HFF-Myc (cell line): Measurements from ENCODE around the gene PHKB.

Source experiments
- DNase-seq: peaks from one replicate; pipeline ENCODE4 v3.0.0-alpha.2; 2011; ENCODE audit warnings: low read depth; ENCODE audit errors: extremely low read depth
- H3K4me3 ChIP-seq: replicated peaks from 2 replicates; pipeline ENCODE4 v1.5.1; 2011; ENCODE audit warnings: low read depth, mild to moderate bottlenecking, control low read depth, low read length
- TF ChIP-seq, protein P1 (sequence below): IDR thresholded peaks from 2 replicates; pipeline ENCODE4 v1.5.1; 2012; ENCODE audit warnings: mild to moderate bottlenecking, low read depth, low read length, control low read depth; ENCODE audit errors: missing control alignments

The PHKB gene

GRCh38 chr16:47483616-47484015 lies 22.5 kb downstream of the PHKB start:
- no peak overlapping the region for H3K4me3 ChIP-seq
- TF ChIP-seq, protein P1, sequence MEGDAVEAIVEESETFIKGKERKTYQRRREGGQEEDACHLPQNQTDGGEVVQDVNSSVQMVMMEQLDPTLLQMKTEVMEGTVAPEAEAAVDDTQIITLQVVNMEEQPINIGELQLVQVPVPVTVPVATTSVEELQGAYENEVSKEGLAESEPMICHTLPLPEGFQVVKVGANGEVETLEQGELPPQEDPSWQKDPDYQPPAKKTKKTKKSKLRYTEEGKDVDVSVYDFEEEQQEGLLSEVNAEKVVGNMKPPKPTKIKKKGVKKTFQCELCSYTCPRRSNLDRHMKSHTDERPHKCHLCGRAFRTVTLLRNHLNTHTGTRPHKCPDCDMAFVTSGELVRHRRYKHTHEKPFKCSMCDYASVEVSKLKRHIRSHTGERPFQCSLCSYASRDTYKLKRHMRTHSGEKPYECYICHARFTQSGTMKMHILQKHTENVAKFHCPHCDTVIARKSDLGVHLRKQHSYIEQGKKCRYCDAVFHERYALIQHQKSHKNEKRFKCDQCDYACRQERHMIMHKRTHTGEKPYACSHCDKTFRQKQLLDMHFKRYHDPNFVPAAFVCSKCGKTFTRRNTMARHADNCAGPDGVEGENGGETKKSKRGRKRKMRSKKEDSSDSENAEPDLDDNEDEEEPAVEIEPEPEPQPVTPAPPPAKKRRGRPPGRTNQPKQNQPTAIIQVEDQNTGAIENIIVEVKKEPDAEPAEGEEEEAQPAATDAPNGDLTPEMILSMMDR = no peak

DNA sequence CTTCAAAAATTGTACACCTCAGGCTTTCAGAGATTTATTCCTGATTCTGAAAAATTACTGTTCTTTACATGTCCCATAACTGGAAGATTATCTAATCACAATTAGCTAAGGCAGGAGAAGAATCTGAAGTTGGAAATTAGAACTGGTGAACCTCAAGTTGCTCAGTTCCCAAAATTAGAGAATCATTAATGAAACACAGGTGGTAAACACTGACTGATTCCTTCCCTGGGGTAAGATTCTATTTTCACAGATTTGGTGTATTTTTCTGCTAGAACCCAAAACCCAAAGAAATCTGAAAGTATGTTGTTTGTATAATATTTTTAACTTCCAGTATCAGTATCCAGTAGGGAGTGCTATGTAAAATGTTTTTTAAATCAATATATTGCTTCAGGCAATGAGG lies 25.7 kb downstream of the PHKB start:
- H3K4me3 ChIP-seq = no peak overlapping the region
- no peak for DNase-seq
- TF ChIP-seq, protein P1 = no peak

More at GRCh38 chr16:47483616-47484015, 22.5 kb downstream of the PHKB start:
- DNase-seq = no peak

DNA sequence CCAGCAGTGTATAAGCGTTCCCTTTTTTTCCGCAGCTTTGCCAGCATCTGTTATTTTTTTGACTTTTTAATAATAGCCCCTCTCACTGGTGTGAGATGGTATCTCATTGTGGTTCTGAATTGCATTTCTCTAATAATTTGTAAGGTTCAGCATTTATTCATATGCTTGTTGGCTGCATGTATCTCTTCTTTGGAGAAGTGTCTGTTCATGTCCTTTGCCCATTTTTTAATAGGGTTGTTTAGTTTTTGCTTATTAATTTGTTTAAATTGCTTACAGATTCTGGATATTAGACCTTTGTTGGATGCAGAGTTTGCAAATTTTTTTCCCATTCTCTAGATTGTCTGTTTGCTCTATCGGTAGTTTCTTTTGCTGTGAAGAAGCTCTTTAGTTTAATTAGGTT lies 26.9 kb downstream of the PHKB start:
- no peak overlapping the region for H3K4me3 ChIP-seq
- DNase-seq = no peak
- TF ChIP-seq, protein P1 = no peak

DNA sequence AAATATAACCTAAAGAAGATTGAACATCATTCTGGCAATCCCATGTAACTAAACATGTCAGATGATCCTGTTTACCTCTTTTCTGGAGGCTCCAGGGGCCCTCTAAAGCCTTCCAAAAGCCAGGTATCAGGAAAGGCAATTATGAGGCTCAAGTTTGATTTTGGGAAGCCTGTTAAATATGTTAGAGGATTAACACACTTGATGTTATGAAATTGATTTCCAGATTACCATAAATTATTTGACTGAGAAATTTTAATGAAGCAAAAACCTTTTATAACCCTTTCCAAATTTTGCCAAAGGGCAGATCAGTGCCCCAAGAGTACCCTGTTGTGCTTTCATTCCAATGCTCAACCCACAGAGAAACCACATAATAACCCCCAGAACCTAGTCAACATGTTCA lies 29.3 kb downstream of the PHKB start:
- no peak overlapping the region for H3K4me3 ChIP-seq
- TF ChIP-seq, protein P1 = no peak
- DNase-seq = no peak

- TF ChIP-seq, protein P1 = no peak
- DNase-seq = no peak
- H3K4me3 ChIP-seq = no peak overlapping the region
Measured at GRCh38 chr16:47492036-47492427, 30.9 kb downstream of the PHKB start.

DNA sequence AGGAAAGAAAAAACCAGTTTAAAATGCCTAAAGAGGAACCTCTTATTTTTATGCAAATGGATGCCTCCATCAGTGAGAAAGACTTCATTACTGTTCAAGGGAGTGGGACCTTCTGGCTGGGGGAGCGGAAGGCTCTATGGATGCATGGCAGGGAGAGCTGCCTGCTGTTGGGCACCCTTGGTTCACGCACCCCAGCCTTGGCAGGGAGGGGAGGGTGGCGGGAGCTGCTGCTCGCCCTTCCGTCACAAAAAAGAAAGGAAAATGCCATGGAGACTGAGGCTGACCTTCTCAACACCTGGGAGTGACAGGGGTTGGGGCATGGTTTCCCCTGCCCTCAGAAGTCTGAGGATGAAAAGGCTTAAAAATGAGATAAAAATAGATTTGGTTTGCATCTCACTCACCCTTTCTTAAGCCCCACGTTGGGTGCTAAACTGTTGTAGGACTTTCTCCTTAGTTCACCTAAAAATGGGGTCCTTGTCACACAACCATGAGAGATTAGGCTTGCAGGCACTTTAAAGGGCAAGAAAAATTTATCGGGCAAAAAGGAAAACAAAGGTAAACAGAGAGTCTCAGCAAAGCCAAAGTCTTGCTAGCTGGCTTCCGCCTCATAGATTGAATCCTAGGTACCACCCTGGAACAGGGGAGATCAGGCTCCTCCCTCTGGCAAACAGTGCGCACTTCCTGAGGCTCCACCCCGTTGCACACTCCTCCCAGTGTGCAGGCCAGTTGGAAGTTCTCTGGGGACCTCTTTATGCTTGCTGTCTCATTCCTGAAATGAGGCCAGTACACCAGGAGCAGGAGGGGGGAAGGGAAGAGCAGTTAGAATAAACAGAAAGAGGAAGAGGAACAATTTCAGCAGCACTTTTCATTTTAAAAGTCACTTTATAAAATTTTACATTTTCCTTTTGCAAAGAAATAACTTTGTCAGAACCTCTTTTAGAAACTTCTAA lies 31.6 kb downstream of the PHKB start:
- TF ChIP-seq, protein P1 = no peak
- no peak for DNase-seq
- no peak overlapping the region for H3K4me3 ChIP-seq
